HepG2 (cell line): ENCODE results near the gene MBLAC1. TPM values are rescaled to one million over a fixed set of nuclear protein-coding genes. Genes with fewer than 3 reads are reported as not detected.

Experiments
- AHR ChIP-seq: IDR thresholded peaks from 2 replicates; pipeline ENCODE4 v1.6.1; 2018; ENCODE audit warnings: missing genetic modification reagents, missing compliant biosample characterization
- BCL3 ChIP-seq: sonication (generic); formaldehyde crosslinking; IDR thresholded peaks from 2 replicates; pipeline ENCODE4 v1.5.1; 2020; ENCODE audit warnings: mild to moderate bottlenecking, missing genetic modification reagents, moderate library complexity
- CTCF ChIP-seq: sonication (generic); formaldehyde crosslinking; IDR thresholded peaks from 2 replicates; pipeline ENCODE4 v1.5.0; 2020; ENCODE audit warnings: mild to moderate bottlenecking, missing genetic modification reagents, moderate library complexity
- ERF ChIP-seq: IDR thresholded peaks from 2 replicates; pipeline ENCODE4 v1.6.1; 2018; ENCODE audit warnings: missing biosample characterization, missing genetic modification reagents
- GRHL1 ChIP-seq: sonication (generic); formaldehyde crosslinking; conservative IDR thresholded peaks from 2 replicates; pipeline ENCODE4 v1.8.0; 2022; ENCODE audit warnings: missing genetic modification reagents
- HNRNPUL1 ChIP-seq: fragments of 200-400 bp; formaldehyde crosslinking; IDR thresholded peaks from 2 replicates; pipeline ENCODE4 v1.6.1; 2017; ENCODE audit warnings: low read depth, mild to moderate bottlenecking, low read length, moderate library complexity
- MXD1 ChIP-seq: sonication (generic); formaldehyde crosslinking; IDR thresholded peaks from 2 replicates; pipeline ENCODE4 v1.4.0; 2020; ENCODE audit warnings: mild to moderate bottlenecking, missing genetic modification reagents
- NFATC3 ChIP-seq: sonication (generic); formaldehyde crosslinking; IDR thresholded peaks from 2 replicates; pipeline ENCODE4 v1.5.1; 2020; ENCODE audit warnings: mild to moderate bottlenecking, missing genetic modification reagents
- NR2F1 ChIP-seq, 2 experiments: fragments of 450-650 bp in 1 of 2; formaldehyde crosslinking in 1 of 2; IDR thresholded peaks; 2 replicates each; pipeline versions ENCODE4 v1.5.0 to v1.6.1; 2016 to 2020; ENCODE audit warnings: mild to moderate bottlenecking in 1 of 2, missing compliant biosample characterization in 1 of 2, missing genetic modification reagents in 1 of 2, moderate library complexity in 1 of 2
- PCBP1 ChIP-seq: fragments of 200-400 bp; formaldehyde crosslinking; IDR thresholded peaks from 2 replicates; pipeline ENCODE4 v1.6.1; 2017; ENCODE audit warnings: mild to moderate bottlenecking, low read depth, low read length, borderline replicate concordance
- POGK ChIP-seq: sonication (generic); formaldehyde crosslinking; conservative IDR thresholded peaks from 2 replicates; pipeline ENCODE4 v1.8.0; 2022; ENCODE audit warnings: mild to moderate bottlenecking, moderate library complexity, missing genetic modification reagents
- SAFB2 ChIP-seq: sonication (generic); formaldehyde crosslinking; IDR thresholded peaks from 2 replicates; pipeline ENCODE4 v1.5.1; 2020; ENCODE audit warnings: missing genetic modification reagents, low read depth, mild to moderate bottlenecking, borderline replicate concordance
- SIN3B ChIP-seq: fragments of 150-350 bp; IDR thresholded peaks from 2 replicates; pipeline ENCODE4 v1.6.1; 2014; ENCODE audit warnings: low read length
- SKI ChIP-seq: fragments of 450-650 bp; IDR thresholded peaks from one replicate; pipeline ENCODE4 v1.6.1; 2018; ENCODE audit warnings: mild to moderate bottlenecking; ENCODE audit not compliant: partially characterized antibody
- SRSF4 ChIP-seq: fragments of 200-400 bp; formaldehyde crosslinking; IDR thresholded peaks from one replicate; pipeline ENCODE4 v1.6.1; 2018; ENCODE audit warnings: mild to moderate bottlenecking, low read depth, low read length, moderate library complexity; ENCODE audit not compliant: poor library complexity, severe bottlenecking
- THAP11 ChIP-seq: IDR thresholded peaks from 2 replicates; pipeline ENCODE4 v1.6.1; 2016; ENCODE audit warnings: missing biosample characterization, missing genetic modification reagents
- ZNF577 ChIP-seq: sonication (generic); formaldehyde crosslinking; IDR thresholded peaks from 2 replicates; pipeline ENCODE4 v1.4.0; 2020; ENCODE audit warnings: mild to moderate bottlenecking, low read depth, missing genetic modification reagents, borderline replicate concordance
- ZNF619 ChIP-seq: sonication (generic); formaldehyde crosslinking; IDR thresholded peaks from 2 replicates; pipeline ENCODE4 v1.4.0; 2020; ENCODE audit warnings: mild to moderate bottlenecking, missing genetic modification reagents
- ZNF672 ChIP-seq: sonication (generic); formaldehyde crosslinking; IDR thresholded peaks from 2 replicates; pipeline ENCODE4 v1.8.1; 2022; ENCODE audit warnings: missing genetic modification reagents
- ZSCAN25 ChIP-seq: sonication (generic); formaldehyde crosslinking; IDR thresholded peaks from 2 replicates; pipeline ENCODE4 v1.8.0; 2022; ENCODE audit warnings: mild to moderate bottlenecking, missing genetic modification reagents
- polyA plus RNA-seq, 8 experiments: library from polyadenylated mRNA; depleted of rRNA in 3 of 8; stranded (reverse) in 7 of 8; unstranded in 1 of 8; fragments of >200 nt; fragmentation: Illumina TruSeq in 4 of 8; extraction: Trizol in 4 of 8; gene quantifications; 2 replicates each; pipeline versions ENCODE4 v1.2.1 to v1.2.3, GENCODE V29; 2011 to 2016; ENCODE audit warnings: low read depth in 4 of 8, missing spikeins in 1 of 8, mixed read lengths in 1 of 8; ENCODE audit not compliant: insufficient read depth in 1 of 8
- total RNA-seq, 5 experiments: library from RNA; depleted of rRNA; stranded (reverse); fragments of >200 nt; fragmentation: Illumina TruSeq; extraction: Trizol; gene quantifications; 2 replicates each; pipeline ENCODE4 v1.2.3, GENCODE V29; 2016; ENCODE audit warnings: low read depth in 1 of 5
- TF ChIP-seq, protein P1 (sequence below): IDR thresholded peaks from 2 replicates; pipeline ENCODE4 v1.6.1; 2016; ENCODE audit warnings: low read depth, control low read depth

MBLAC1 gene
- total and polyA plus RNA-seq, 2 of the 13 experiments (the other 11 are each of a cell fraction or from before 2014, with no cell fraction given), result 0.79 to 2.1 TPM

- TF ChIP-seq CTCF (no peak), PCBP1 (peak; percentile 98), ZNF577 (CRISPR knock-in tag) (no peak), BCL3 (no peak; the same call in 1 of the 2 replicates), SAFB2 (CRISPR knock-in tag) (no peak; the same call in 1 of the 2 replicates), SKI (peak; percentile 81), ERF (CRISPR knock-in tag) (peak; percentile 78; the same call in 1 of the 2 replicates), MXD1 (CRISPR knock-in tag) (peak; percentile 83; the same call in 1 of the 2 replicates), SRSF4 (no peak), HNRNPUL1 (peak; percentile 88), SIN3B (peak; percentile 73), THAP11 (CRISPR knock-in tag) (peak; percentile 94), NR2F1 (CRISPR knock-in tag; IDR thresholded peaks at IDR 0.05) (no peak), ZSCAN25 (CRISPR knock-in tag) (peak; percentile 45; the same call in 1 of the 2 replicates), ZNF619 (no peak), AHR (CRISPR knock-in tag) (no peak), GRHL1 (no peak), NFATC3 (CRISPR knock-in tag) (no peak), POGK (CRISPR knock-in tag) (peak; percentile 92), ZNF672 (CRISPR knock-in tag) (no peak)
- TF ChIP-seq, protein P1, sequence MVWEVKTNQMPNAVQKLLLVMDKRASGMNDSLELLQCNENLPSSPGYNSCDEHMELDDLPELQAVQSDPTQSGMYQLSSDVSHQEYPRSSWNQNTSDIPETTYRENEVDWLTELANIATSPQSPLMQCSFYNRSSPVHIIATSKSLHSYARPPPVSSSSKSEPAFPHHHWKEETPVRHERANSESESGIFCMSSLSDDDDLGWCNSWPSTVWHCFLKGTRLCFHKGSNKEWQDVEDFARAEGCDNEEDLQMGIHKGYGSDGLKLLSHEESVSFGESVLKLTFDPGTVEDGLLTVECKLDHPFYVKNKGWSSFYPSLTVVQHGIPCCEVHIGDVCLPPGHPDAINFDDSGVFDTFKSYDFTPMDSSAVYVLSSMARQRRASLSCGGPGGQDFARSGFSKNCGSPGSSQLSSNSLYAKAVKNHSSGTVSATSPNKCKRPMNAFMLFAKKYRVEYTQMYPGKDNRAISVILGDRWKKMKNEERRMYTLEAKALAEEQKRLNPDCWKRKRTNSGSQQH, result peak; percentile 73
Observed at GRCh38 chr7:100100420-100101015, 26.2 kb upstream of the MBLAC1 start (continued).
